ENCODE results near the gene SLC39A11. TPM values are rescaled to one million over a fixed set of nuclear protein-coding genes. Genes with fewer than 3 reads are reported as not detected.
"Not testable (repeated sequence)": the region's sequence is repeated elsewhere in the genome, so short reads cannot be mapped to it uniquely, and the experiment has no call there.

Gene SLC39A11
- total RNA-seq, 1 donor from 2014 or later: 13.0 TPM

DNA sequence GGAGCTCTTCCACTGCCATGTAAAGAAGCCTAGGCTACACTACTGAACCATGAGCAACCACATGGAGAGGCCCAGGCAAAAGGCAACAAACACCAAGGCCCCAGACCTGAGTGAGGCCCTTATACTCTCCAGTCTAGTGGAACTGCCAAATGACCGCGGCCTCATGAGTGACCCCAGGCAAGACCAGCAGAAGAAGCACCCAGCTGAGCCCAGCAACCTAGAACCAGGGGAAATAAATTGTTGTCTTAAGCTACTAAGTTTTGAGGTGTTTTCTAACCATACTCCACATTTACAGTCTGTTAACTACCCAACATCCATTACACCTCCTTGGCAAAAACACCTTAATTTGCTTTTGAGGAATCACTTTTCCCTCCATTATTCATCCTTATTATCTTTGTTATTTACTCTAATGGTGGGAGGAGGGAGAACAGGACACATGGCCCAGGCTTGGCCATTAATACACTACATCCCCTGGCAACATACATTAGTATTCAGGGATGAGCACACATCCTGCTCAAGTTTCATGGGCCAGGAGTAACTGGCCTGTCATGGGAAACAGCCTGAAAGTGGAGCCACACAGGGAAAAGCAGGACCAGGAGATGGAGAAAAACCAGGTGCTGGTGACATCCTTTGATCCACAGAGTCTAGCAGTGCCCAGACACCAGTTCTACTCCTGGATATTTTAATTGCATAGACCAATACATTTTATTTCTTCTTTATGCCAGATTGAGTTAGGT, 26.2 kb downstream of the SLC39A11 start:
- Histone ChIP-seq H3K9me3 (ENCODE audit: control insufficient read depth in 3 of 3, low read length in 3 of 3) (no peaks in the 10 kb centered on the region), H3K9ac (ENCODE audit: low read depth in 1 of 3, low read length in 3 of 3) (no peak overlapping the region), H3K27ac (ENCODE audit: low read depth, low read length) (no peak overlapping the region), H3K27me3 (ENCODE audit: control insufficient read depth in 3 of 3, insufficient read depth in 3 of 3, low read length in 3 of 3) (no peaks in the 10 kb centered on the region), H3K4me1 (ENCODE audit: control insufficient read depth in 3 of 3, insufficient read depth in 3 of 3, low read length in 3 of 3) (peaks cover 32 to 47% (median 33%) of the 10 kb centered on the region in 3 donors), H3K4me3 (ENCODE audit: low read length in 3 of 3) (no peak overlapping the region), H3K36me3 (ENCODE audit: control insufficient read depth in 3 of 3, insufficient read depth in 3 of 3, low read length in 3 of 3) (no peaks in the 10 kb centered on the region)

DNA sequence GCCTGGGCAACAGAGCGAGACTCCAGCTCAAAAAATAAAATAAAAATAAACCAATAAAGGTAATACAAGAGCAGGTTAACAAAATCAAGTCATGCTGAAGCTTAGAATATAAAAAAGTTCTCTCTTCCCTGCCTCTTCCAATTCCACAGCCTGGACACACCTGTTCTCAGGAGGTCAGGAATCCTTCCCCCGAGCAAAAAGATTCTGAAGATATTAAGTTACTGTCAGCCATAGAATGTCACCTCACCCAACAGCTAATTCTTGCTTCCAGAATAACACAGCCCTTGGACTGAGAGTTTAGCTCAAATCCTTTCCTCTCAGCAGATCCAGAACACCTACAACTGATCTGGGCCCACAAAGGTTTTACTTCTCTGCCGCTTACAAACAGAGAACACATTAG, 27.1 kb downstream of the SLC39A11 start:
- no peak overlapping the region for H3K4me3 ChIP-seq (ENCODE audit: low read length in 3 of 3)
- H3K9ac ChIP-seq (ENCODE audit: low read depth in 1 of 3, low read length in 3 of 3): no peak overlapping the region
- no peaks in the 10 kb centered on the region for H3K27me3 ChIP-seq (ENCODE audit: control insufficient read depth in 3 of 3, insufficient read depth in 3 of 3, low read length in 3 of 3)
- peaks cover 27 to 45% (median 30%) of the 10 kb centered on the region in 3 donors for H3K4me1 ChIP-seq (ENCODE audit: control insufficient read depth in 3 of 3, insufficient read depth in 3 of 3, low read length in 3 of 3)
- H3K9me3 ChIP-seq (ENCODE audit: control insufficient read depth in 3 of 3, low read length in 3 of 3): no peaks in the 10 kb centered on the region
- H3K27ac ChIP-seq (ENCODE audit: low read depth, low read length): no peak overlapping the region
- H3K36me3 ChIP-seq (ENCODE audit: control insufficient read depth in 3 of 3, insufficient read depth in 3 of 3, low read length in 3 of 3): no peaks in the 10 kb centered on the region

DNA sequence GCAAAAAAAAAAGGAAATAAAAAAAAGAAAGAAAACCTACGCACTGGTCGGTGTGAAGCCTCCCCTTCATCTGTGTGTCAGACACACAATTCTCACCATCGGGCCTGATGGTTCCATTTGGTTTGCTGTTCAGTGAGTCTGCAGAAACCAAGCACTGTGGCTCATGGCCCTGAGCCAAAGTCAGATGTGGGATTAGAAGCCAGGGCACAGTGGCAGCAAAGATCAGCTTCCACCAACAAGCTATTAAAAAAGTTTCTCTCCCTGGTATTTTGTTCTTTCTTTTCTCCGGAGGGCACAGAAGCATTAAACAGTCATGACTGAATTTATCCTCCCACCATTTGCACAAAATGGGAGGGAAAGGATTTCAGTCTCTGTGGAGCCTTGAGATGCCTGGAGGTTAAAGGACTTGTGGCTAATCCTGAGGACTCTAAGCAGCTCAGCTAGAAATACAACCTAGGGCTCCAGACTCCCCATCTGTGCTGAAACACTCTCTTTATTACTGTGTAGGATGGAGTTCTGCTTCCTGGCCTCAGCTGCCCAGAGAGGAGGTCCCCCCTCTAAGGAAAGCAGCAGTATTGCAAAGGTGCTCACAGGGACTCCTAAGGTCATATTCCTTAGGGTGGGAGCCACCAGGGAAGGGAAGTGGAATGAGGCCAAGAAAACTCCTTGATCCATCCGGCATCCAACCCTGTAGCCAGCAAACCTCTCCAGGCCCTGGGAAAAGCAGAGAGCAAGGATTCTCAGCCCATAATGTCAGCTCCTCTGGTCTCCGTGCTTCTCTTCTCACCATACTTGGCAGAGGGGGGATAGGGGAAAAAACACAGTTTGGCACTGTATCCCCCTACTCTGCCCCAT, 28.2 kb downstream of the SLC39A11 start:
- H3K27ac ChIP-seq (ENCODE audit: low read depth, low read length): peak overlapping the region; percentile 15
- H3K4me1 ChIP-seq (ENCODE audit: control insufficient read depth in 3 of 3, insufficient read depth in 3 of 3, low read length in 3 of 3): peaks cover 27 to 40% (median 30%) of the 10 kb centered on the region in 3 donors
- no peak overlapping the region for H3K4me3 ChIP-seq (ENCODE audit: low read length in 3 of 3)
- H3K36me3 ChIP-seq (ENCODE audit: control insufficient read depth in 3 of 3, insufficient read depth in 3 of 3, low read length in 3 of 3): no peaks in the 10 kb centered on the region
- no peaks in the 10 kb centered on the region for H3K27me3 ChIP-seq (ENCODE audit: control insufficient read depth in 3 of 3, insufficient read depth in 3 of 3, low read length in 3 of 3)
- no peaks in the 10 kb centered on the region for H3K9me3 ChIP-seq (ENCODE audit: control insufficient read depth in 3 of 3, low read length in 3 of 3)
- peak overlapping the region in 1 of 3 donors; percentile 34 for H3K9ac ChIP-seq (ENCODE audit: low read depth in 1 of 3, low read length in 3 of 3)

DNA sequence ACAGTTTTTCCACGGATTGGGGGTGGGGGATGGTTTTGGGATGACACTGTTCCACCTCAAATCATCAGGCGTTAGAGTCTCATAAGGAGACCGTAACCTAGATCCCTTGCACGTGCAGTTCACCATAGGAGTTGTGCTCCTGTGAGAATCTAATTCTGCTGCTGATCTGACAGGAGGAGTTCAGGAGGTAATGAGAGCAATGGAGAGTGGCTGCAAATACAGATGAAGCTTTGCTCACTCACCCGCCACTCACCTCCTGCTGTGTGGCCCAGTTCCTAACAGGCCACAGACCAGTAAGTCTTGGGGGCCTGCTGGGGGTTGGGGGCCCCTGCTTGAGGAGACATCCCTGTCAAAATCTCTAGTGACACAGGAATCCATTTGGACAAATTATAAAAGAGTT, 29.8 kb downstream of the SLC39A11 start:
- Histone ChIP-seq H3K4me3 (ENCODE audit: low read length in 3 of 3) (no peak overlapping the region), H3K9me3 (ENCODE audit: control insufficient read depth in 3 of 3, low read length in 3 of 3) (no peaks in the 10 kb centered on the region), H3K27me3 (ENCODE audit: control insufficient read depth in 3 of 3, insufficient read depth in 3 of 3, low read length in 3 of 3) (no peaks in the 10 kb centered on the region), H3K36me3 (ENCODE audit: control insufficient read depth in 3 of 3, insufficient read depth in 3 of 3, low read length in 3 of 3) (no peaks in the 10 kb centered on the region), H3K9ac (ENCODE audit: low read depth in 1 of 3, low read length in 3 of 3) (no peak overlapping the region), H3K27ac (ENCODE audit: low read depth, low read length) (no peak overlapping the region), H3K4me1 (ENCODE audit: control insufficient read depth in 3 of 3, insufficient read depth in 3 of 3, low read length in 3 of 3) (peaks cover 18 to 32% (median 22%) of the 10 kb centered on the region in 3 donors)

DNA sequence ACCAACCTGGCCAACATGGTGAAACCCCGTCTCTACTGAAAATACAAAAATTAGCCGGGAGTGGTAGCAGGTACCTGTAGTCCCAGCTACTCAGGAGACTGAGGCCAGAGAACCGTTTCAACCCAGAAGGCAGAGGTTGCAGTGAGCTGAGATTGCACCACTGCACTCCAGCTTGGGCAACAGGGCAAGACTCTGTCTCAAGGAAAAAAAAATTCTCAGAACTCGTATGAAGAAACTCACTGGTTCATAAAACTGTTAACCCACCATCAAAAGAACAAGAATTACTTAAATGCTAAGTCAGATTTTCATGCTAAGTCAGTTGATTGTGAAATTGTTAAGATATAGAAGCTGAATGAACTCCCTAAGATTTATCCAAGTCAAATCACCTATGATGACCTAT, 31.3 kb downstream of the SLC39A11 start:
- H3K36me3 ChIP-seq (ENCODE audit: control insufficient read depth in 3 of 3, insufficient read depth in 3 of 3, low read length in 3 of 3): no peaks in the 10 kb centered on the region
- no peak overlapping the region for H3K4me3 ChIP-seq (ENCODE audit: low read length in 3 of 3)
- H3K9ac ChIP-seq (ENCODE audit: low read depth in 1 of 3, low read length in 3 of 3): no peak overlapping the region
- H3K27me3 ChIP-seq (ENCODE audit: control insufficient read depth in 3 of 3, insufficient read depth in 3 of 3, low read length in 3 of 3): no peaks in the 10 kb centered on the region
- no peak overlapping the region for H3K27ac ChIP-seq (ENCODE audit: low read depth, low read length)
- H3K4me1 ChIP-seq (ENCODE audit: control insufficient read depth in 3 of 3, insufficient read depth in 3 of 3, low read length in 3 of 3): peaks cover 14 to 23% (median 19%) of the 10 kb centered on the region in 3 donors
- no peaks in the 10 kb centered on the region for H3K9me3 ChIP-seq (ENCODE audit: control insufficient read depth in 3 of 3, low read length in 3 of 3)

DNA sequence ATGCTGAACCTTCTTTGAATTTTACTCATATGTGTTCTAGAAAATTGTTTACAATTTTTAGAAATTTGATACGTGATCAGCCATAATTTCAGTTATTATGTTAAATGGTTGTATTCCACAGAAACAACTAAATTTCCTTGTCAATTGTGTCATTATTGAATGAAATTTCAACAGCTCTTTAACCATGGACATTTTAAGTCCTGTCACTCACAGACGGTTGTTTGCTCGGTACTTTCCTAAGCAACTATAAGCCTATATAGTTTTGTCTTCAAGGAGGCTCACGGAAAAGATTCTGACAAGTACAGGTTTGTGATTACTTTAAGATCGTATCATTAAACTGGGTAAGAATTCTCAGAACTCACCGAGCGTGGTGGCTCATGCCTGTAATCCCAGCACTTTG, 31.8 kb downstream of the SLC39A11 start:
- Histone ChIP-seq H3K27me3 (ENCODE audit: control insufficient read depth in 3 of 3, insufficient read depth in 3 of 3, low read length in 3 of 3) (no peaks in the 10 kb centered on the region), H3K9me3 (ENCODE audit: control insufficient read depth in 3 of 3, low read length in 3 of 3) (no peaks in the 10 kb centered on the region), H3K27ac (ENCODE audit: low read depth, low read length) (no peak overlapping the region), H3K4me1 (ENCODE audit: control insufficient read depth in 3 of 3, insufficient read depth in 3 of 3, low read length in 3 of 3) (peaks cover 12 to 19% (median 14%) of the 10 kb centered on the region in 3 donors), H3K4me3 (ENCODE audit: low read length in 3 of 3) (no peak overlapping the region), H3K36me3 (ENCODE audit: control insufficient read depth in 3 of 3, insufficient read depth in 3 of 3, low read length in 3 of 3) (no peaks in the 10 kb centered on the region), H3K9ac (ENCODE audit: low read depth in 1 of 3, low read length in 3 of 3) (no peak overlapping the region)

DNA sequence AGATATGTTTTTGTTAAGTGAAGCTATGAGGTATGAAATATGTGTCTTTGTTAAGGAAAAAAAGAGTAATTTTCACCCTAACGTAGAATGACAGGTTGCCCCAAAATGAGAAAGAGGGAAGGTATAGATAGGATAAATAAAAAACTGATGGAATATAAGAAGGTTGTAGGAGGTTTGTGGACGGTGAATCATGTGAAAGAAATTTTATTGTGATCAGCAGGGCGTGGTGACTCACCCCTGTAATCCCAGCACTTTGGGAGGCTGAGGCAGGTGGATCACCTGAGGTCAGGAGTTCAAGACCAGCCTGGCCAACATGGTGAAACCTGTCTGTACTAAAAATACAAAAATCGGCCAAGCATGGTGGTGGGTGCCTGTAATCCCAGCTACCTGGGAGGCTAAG, 32.8 kb downstream of the SLC39A11 start:
- not testable (repeated sequence) for H3K27ac ChIP-seq (ENCODE audit: low read depth, low read length); H3K4me3 ChIP-seq (ENCODE audit: low read length in 3 of 3); H3K27me3 ChIP-seq (ENCODE audit: control insufficient read depth in 3 of 3, insufficient read depth in 3 of 3, low read length in 3 of 3); H3K36me3 ChIP-seq (ENCODE audit: control insufficient read depth in 3 of 3, insufficient read depth in 3 of 3, low read length in 3 of 3); H3K9me3 ChIP-seq (ENCODE audit: control insufficient read depth in 3 of 3, low read length in 3 of 3); H3K9ac ChIP-seq (ENCODE audit: low read depth in 1 of 3, low read length in 3 of 3)
- peaks cover 7 to 12% (median 8%) of the 10 kb centered on the region in 3 donors for H3K4me1 ChIP-seq (ENCODE audit: control insufficient read depth in 3 of 3, insufficient read depth in 3 of 3, low read length in 3 of 3)

DNA sequence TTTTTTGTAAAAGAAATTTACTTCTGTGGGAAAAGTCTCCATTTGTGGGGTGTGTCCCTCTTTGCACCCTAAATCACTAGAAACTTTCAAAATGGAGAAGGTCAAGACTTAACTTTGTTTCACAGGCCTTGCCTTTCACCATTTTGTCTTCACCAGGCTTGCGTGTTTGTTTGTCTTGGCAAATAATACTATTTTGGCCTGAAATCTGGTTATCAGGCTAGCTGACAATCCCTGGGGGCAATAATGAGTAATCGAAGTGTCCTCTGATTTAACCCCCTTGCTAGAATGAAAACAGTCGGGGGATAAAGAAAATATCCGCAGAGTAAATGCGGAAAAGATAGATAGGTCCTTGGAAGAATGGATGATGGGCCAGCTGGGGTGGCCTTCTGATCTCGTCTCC, 34.5 kb downstream of the SLC39A11 start:
- Histone ChIP-seq H3K4me1 (ENCODE audit: control insufficient read depth in 3 of 3, insufficient read depth in 3 of 3, low read length in 3 of 3) (no peaks in the 10 kb centered on the region), H3K36me3 (ENCODE audit: control insufficient read depth in 3 of 3, insufficient read depth in 3 of 3, low read length in 3 of 3) (no peaks in the 10 kb centered on the region), H3K27ac (ENCODE audit: low read depth, low read length) (no peak overlapping the region), H3K4me3 (ENCODE audit: low read length in 3 of 3) (no peak overlapping the region), H3K9ac (ENCODE audit: low read depth in 1 of 3, low read length in 3 of 3) (no peak overlapping the region), H3K9me3 (ENCODE audit: control insufficient read depth in 3 of 3, low read length in 3 of 3) (no peaks in the 10 kb centered on the region), H3K27me3 (ENCODE audit: control insufficient read depth in 3 of 3, insufficient read depth in 3 of 3, low read length in 3 of 3) (no peaks in the 10 kb centered on the region)

DNA sequence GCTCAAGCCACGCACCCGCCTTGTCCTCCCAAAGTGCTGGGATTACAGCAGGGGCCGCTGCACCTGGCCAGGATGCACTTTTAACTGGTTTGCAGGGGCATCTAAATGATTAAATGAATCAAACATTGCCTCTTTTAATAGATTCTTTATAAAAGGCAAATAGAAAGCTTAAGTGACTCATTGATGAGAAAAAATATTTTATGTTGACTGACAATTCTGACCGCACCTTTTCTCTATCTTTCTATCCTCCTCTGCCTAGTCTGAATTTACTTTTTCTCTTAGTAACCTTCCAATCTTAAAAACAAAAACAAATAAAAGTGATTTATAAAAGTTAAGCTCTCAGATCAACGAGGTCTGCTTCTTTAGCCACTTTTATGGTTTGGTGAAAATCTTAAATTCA, 35.3 kb downstream of the SLC39A11 start:
- no peak overlapping the region for H3K27ac ChIP-seq (ENCODE audit: low read depth, low read length)
- no peak overlapping the region for H3K4me3 ChIP-seq (ENCODE audit: low read length in 3 of 3)
- no peaks in the 10 kb centered on the region for H3K4me1 ChIP-seq (ENCODE audit: control insufficient read depth in 3 of 3, insufficient read depth in 3 of 3, low read length in 3 of 3)
- H3K36me3 ChIP-seq (ENCODE audit: control insufficient read depth in 3 of 3, insufficient read depth in 3 of 3, low read length in 3 of 3): no peaks in the 10 kb centered on the region
- no peaks in the 10 kb centered on the region for H3K27me3 ChIP-seq (ENCODE audit: control insufficient read depth in 3 of 3, insufficient read depth in 3 of 3, low read length in 3 of 3)
- H3K9ac ChIP-seq (ENCODE audit: low read depth in 1 of 3, low read length in 3 of 3): no peak overlapping the region
- no peaks in the 10 kb centered on the region for H3K9me3 ChIP-seq (ENCODE audit: control insufficient read depth in 3 of 3, low read length in 3 of 3)

DNA sequence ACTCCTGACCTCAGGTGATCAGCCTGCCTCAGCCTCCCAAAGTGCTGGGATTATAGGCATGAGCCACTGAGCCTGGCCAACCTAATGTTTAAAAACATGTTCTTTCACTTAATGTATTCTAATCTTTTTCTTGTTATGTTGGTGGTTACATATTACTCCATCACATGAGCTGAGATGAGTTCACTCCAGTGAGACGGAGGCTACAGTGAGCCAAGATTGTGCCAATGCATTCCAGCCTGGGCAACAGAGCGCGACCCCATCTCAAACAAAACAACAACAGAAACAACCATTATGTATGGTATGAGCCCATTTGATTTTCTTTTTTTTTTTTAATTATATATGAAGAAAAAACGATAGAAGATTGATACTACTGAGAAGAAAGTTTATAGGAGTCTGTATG, 39.6 kb downstream of the SLC39A11 start:
- H3K4me3 ChIP-seq (ENCODE audit: low read length in 3 of 3): no peak overlapping the region
- no peak overlapping the region for H3K9ac ChIP-seq (ENCODE audit: low read depth in 1 of 3, low read length in 3 of 3)
- H3K36me3 ChIP-seq (ENCODE audit: control insufficient read depth in 3 of 3, insufficient read depth in 3 of 3, low read length in 3 of 3): no peaks in the 10 kb centered on the region
- H3K27me3 ChIP-seq (ENCODE audit: control insufficient read depth in 3 of 3, insufficient read depth in 3 of 3, low read length in 3 of 3): no peaks in the 10 kb centered on the region
- H3K4me1 ChIP-seq (ENCODE audit: control insufficient read depth in 3 of 3, insufficient read depth in 3 of 3, low read length in 3 of 3): peaks cover 3 to 7% (median 5%) of the 10 kb centered on the region in 3 donors
- H3K27ac ChIP-seq (ENCODE audit: low read depth, low read length): no peak overlapping the region
- no peaks in the 10 kb centered on the region for H3K9me3 ChIP-seq (ENCODE audit: control insufficient read depth in 3 of 3, low read length in 3 of 3)
